ENCODE results near the gene MLLT6. TPM values are rescaled to one million over a fixed set of nuclear protein-coding genes. Genes with fewer than 3 reads are reported as not detected.

MLLT6 gene
- 24.2 and 35.5 TPM in 2 replicates for total RNA-seq (2014; rRNA removed; shearing (Covaris generic))

DNA sequence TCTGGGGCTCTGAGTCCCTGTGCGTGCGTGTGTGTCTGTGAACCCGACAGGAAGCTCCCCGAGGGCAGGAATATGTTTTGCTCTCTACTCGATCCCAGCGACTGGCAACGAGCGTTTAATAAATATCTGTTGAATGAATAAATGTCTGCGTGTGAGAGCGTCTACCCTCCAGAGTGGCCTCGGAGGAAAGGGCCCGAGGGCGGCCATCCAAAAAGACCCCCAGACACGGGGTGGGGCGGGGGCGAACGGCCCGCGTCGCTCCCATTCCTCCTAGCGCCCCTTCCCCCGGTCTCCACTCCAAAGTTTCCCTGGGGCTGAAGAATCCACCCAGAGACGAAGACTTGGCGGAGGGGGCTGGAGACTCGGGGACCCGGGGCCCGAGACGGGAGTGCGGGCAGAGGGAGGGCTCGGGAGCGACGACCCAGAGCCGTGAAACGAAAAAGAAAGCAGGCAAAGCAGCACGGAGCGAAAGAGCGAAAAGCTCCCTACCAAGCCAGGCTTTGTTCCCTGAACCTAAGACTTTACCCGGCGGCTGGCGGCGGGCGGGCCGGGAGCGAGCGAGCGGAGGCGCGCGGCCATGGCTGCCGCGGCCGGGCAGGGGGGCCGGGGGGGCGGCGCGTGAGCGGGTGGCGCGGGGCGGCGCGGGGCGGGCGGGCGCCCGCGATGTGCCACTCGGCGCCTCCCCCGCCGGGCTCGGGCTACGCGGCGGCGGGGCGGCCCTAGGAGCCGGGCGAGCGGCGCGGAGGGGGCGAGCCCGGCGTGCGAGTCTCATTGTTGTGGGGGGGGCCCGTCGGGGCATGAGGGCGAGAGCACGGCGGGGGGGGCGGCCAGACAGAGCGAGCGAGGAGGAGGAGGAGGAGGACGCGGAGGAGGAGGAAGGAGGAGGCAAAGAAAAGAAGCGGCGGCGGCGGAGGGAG is at the start of gene MLLT6:
MLLT6 (plus strand) TSS at position 668 of the 917 bp plus-strand sequence. CDS start 360 bp downstream, outside the sequence.
- Histone ChIP-seq H3K4me3 (peak within 1 kb of the TSS; percentile 82), H3K9me3 (replicated peaks) (no peaks in the 10 kb centered on the region), H3K4me1 (peaks cover 12% of the 10 kb centered on the region), H3K27ac (peak within 1 kb of the TSS; percentile 68), H3K27me3 (no peaks in the 10 kb centered on the region), H3K36me3 (no peaks in the 10 kb centered on the region)
- DNase-seq: peak; percentile 72 to 77

DNA sequence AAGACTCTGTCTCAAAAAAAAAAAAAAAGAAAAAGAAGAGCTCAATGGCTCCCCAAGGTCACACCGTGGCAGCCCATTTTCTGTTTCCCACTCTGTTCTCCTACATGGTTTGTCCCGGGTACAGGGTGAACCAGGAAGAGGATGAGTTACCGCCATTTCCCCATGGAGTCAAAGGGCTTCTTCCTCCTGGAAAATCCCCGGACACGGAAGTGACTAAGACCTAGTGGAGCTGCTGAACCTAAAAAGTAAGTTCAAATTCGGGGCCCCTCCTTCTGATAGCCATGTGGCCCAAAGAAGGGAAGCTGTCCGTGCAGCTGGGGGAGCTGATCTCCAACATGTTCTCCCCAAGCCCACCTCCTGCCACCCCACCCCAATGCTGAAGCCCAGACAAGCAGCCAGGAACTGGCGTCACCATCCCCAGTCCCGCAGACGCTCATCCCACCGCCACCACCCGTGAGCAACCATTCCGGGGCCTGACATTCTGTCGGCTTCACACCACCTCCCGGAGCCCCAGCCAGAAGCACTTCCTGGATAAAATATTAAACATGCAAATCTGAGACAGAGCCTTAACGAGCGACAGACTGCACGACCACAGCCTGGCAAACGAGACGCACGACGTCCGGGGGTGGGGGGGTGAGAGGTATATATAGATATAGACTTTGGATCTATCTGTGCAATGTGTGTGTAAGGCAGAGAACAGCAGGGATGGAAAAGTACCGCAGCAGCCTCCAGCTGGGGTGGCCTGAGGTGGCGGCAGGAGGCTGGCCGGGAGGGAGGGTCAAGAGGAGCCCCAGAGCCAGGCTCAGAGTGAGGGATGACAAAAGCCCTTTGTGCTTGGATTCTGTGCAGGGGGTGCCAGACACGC is 47.9 kb upstream of the MLLT6 start:
- DNase-seq: no peak
- Histone ChIP-seq H3K36me3 (no peaks in the 10 kb centered on the region), H3K4me3 (no peak overlapping the region), H3K27ac (no peak overlapping the region), H3K4me1 (no peaks in the 10 kb centered on the region), H3K9me3 (replicated peaks) (no peaks in the 10 kb centered on the region), H3K27me3 (peaks cover 12% of the 10 kb centered on the region; the same call in 1 of the 2 replicates)

- no peak overlapping the region for H3K4me3 ChIP-seq
- H3K4me1 ChIP-seq: no peaks in the 10 kb centered on the region
- no peak overlapping the region for H3K27ac ChIP-seq
- no peaks in the 10 kb centered on the region for H3K9me3 ChIP-seq (replicated peaks)
- peaks cover 12% of the 10 kb centered on the region; the same call in 1 of the 2 replicates for H3K27me3 ChIP-seq
- DNase-seq: no peak
- no peaks in the 10 kb centered on the region for H3K36me3 ChIP-seq
These were observed 47.0 kb upstream of the MLLT6 start for GRCh38 chr17:38657824-38658740.

DNA sequence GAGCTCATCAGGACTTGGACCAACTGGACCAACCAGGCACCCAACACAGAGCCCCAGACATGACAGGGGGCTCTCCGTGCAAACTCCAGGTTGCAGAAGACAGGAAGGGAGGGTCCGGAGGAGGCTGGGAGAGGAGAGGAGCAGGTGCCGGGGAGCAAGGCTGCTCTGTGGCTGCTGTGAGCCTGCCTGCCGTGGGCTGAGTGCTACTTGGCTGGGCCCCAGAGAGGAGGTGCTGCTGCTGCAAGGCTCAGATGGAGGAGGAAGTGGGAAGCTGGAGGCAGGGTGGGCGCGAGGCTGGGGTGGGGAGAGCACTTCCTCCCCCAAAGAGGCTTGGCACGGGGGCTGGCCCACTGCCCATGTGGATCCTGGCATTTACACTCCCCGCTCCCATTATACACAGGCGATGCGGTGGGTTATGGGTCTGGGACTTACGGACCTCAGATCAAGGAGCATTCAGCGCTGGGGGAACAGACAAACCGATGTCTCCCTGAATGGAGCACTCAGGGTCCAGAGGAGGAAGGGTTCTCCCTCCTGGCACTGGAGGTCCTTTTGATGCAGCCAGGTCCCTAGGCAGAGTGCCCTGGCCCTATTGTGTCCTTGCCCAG is 46.2 kb upstream of the MLLT6 start:
- no peak overlapping the region for H3K27ac ChIP-seq
- no peak overlapping the region for H3K4me3 ChIP-seq
- no peaks in the 10 kb centered on the region for H3K36me3 ChIP-seq
- H3K4me1 ChIP-seq: no peaks in the 10 kb centered on the region
- no peaks in the 10 kb centered on the region for H3K9me3 ChIP-seq (replicated peaks)
- peaks cover 11% of the 10 kb centered on the region; the same call in 1 of the 2 replicates for H3K27me3 ChIP-seq
- no peak for DNase-seq

DNA sequence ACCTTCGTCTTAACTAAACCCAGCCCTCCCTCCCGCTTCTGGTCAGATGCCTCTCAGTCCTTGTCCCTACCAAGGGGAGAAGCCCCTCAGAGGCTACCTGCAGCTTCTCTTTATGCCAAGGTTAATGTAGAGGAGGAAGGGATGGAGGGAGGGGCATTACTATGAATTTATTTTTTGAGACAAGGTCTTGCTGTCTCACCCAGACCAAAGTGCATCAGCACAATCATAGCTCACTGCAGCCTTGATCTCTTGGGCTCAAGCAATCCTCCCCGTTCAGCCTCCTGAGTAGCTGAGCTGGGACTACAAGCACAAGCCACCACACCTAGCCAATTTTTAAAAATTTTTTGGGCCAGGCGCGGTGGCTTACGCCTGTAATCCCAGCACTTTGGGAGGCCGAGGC is 45.7 kb upstream of the MLLT6 start:
- H3K4me3 ChIP-seq: no peak overlapping the region
- H3K27ac ChIP-seq: no peak overlapping the region
- peaks cover 6% of the 10 kb centered on the region; the same call in 1 of the 2 replicates for H3K27me3 ChIP-seq
- no peak for DNase-seq
- H3K36me3 ChIP-seq: no peaks in the 10 kb centered on the region
- no peaks in the 10 kb centered on the region for H3K4me1 ChIP-seq
- no peaks in the 10 kb centered on the region for H3K9me3 ChIP-seq (replicated peaks)

DNA sequence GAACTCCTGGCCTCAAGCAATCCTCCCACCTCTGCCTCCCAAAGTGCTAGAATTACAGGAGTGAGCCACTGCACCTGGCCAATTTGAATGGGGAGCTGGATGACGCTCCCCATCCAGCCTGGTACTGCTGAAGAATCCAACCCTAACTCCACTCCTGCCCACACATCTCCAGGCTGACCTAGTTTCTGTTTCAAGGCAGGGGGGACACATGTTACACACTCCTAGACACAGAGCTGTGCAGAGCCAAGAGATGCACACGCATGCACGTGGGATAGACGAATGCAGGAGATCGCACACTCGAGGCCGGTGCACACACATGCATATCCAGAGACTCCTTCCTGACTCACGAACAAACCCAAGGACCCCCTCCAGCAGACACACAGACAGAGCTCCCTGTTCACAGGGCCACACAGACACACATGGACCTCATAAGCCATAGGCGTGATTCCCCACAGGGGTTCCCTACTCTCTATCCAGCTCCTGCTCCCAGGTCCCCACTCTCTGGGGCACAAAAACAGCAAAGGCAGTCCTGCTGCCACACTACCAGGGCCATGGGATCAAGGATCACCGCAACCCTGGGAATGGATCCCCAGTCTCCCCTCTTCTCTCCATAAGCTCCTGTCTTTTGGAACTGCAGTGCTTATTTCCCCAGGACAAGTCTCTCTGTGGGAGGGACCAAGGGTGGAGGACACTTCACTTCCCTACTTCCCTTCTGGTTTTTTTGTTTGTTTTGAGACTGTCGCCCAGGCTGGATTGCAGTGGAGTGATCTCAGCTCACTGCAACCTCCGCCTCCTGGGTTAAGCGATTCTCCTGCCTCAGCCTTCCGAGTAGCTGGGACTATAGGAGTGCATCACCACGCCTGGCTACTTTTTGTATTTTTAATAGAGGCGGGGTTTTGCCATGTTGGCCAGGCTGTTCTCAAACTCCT is 44.7 kb upstream of the MLLT6 start:
- Histone ChIP-seq H3K4me3 (no peak overlapping the region), H3K4me1 (no peaks in the 10 kb centered on the region), H3K36me3 (no peaks in the 10 kb centered on the region), H3K9me3 (replicated peaks) (no peaks in the 10 kb centered on the region), H3K27me3 (0 out of 2 replicates have a peak, but pooled peaks cover 4% of the 10 kb centered on the region), H3K27ac (no peak overlapping the region)
- no peak for DNase-seq

- Histone ChIP-seq H3K27ac (no peak overlapping the region), H3K36me3 (no peaks in the 10 kb centered on the region), H3K27me3 (peaks cover 4% of the 10 kb centered on the region; the same call in 1 of the 2 replicates), H3K4me3 (no peak overlapping the region), H3K4me1 (no peaks in the 10 kb centered on the region), H3K9me3 (replicated peaks) (no peaks in the 10 kb centered on the region)
- peak; percentile 65 to 74 for DNase-seq
These were observed 41.8 kb upstream of the MLLT6 start for GRCh38 chr17:38663125-38663751.

DNA sequence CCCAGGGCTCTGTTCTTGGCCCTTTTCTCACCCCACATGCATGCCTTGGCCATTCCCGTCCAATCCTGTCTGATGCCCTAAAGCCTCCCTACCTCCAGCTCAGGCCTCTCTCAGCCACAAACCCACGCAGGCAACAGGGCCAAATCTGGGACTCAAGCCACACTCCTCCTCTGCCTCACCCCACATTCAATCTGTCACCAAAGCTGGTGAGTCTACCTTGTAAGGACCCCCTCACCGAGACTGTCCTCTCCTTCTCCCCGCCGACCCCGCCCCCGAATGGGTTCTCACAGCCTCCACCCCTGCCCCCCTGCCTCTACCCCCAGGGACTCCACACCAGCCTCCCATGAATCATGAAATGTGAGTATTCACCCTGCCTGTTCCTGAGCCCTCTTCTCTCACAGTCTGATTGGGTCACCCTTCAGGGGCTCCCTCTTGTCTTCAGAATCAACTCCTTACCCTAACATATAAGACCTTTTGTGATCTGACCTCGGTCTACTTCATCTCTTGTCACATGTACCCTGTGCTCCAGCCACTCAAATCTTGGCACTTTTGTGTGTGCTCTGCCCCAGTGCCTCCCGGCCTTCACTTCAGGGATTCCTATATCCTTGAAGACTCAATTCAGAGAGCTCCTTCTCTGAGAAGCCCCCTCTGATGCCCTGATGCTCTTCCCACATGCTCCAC is 41.0 kb upstream of the MLLT6 start:
- no peak overlapping the region for H3K4me3 ChIP-seq
- H3K27ac ChIP-seq: no peak overlapping the region

GRCh38 chr17:38667099-38667786 is 37.8 kb upstream of the MLLT6 start:
- H3K4me1 ChIP-seq: no peaks in the 10 kb centered on the region
- no peak overlapping the region for H3K4me3 ChIP-seq
- peak; percentile 71 to 82 for DNase-seq
- peaks cover 4% of the 10 kb centered on the region; the same call in 1 of the 2 replicates for H3K27me3 ChIP-seq
- H3K27ac ChIP-seq: no peak overlapping the region
- H3K36me3 ChIP-seq: no peaks in the 10 kb centered on the region
- no peaks in the 10 kb centered on the region for H3K9me3 ChIP-seq (replicated peaks)

More for the DNA sequence above, 41.0 kb upstream of the MLLT6 start:
- Histone ChIP-seq H3K36me3 (no peaks in the 10 kb centered on the region), H3K4me1 (no peaks in the 10 kb centered on the region), H3K27me3 (peaks cover 4% of the 10 kb centered on the region; the same call in 1 of the 2 replicates), H3K9me3 (replicated peaks) (no peaks in the 10 kb centered on the region)
- no peak for DNase-seq

DNA sequence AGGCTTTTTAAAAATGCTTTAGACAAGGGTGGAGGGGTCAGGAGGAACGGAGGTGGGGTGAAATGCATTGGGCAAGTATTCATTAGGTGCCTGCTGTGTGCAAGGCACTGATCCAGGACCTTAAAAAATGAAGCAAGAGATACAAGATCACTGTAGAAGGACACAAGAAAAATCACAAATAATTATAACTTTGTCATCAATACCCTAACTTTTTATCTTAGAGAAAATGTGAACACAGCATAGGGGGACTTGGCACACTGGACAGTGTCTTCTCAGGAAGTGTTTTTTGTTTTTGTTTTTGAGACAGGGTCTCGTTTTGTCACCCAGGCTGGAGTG is 37.3 kb upstream of the MLLT6 start:
- Histone ChIP-seq H3K27me3 (peaks cover 4% of the 10 kb centered on the region; the same call in 1 of the 2 replicates), H3K4me3 (no peak overlapping the region)
- no peak for DNase-seq

DNA sequence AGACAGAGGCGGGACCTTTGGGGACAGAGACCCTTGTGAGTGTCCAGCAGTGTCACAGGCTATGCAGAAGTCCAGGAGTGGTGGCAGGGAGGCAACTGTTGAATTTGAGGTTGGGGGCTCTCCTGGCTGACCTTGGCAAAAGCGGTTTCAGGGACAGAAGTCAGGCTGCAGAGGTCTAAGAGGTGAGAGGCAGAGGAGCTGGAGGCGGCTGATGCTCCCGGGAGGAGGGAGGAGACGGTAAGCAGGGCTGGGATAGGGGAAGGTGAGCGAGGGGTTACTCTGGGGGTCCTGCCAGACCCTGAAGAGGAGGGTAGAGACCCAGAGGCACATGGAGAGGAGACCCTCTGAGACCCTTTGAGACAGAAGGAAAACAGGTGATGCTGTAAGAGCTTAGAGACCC is 35.6 kb upstream of the MLLT6 start:
- Histone ChIP-seq H3K27me3 (peaks cover 4% of the 10 kb centered on the region; the same call in 1 of the 2 replicates), H3K9me3 (replicated peaks) (no peaks in the 10 kb centered on the region), H3K4me3 (no peak overlapping the region), H3K4me1 (no peaks in the 10 kb centered on the region), H3K27ac (no peak overlapping the region), H3K36me3 (no peaks in the 10 kb centered on the region)
- no peak for DNase-seq

More for the DNA sequence above, 37.3 kb upstream of the MLLT6 start:
- H3K36me3 ChIP-seq: no peaks in the 10 kb centered on the region
- H3K4me1 ChIP-seq: no peaks in the 10 kb centered on the region
- no peak overlapping the region for H3K27ac ChIP-seq
- no peaks in the 10 kb centered on the region for H3K9me3 ChIP-seq (replicated peaks)

All from SJCRH30 (cell line).